Activated CD8-positive, alpha-beta memory T cell treated with anti-CD3 and anti-CD28 coated beads, Interleukin-2, amount 10 ng/mL, durations not matched to agents 7 days and 5 days (primary cell): ENCODE data around the gene TRERF1. TPM values are rescaled to one million over a fixed set of nuclear protein-coding genes. Genes with fewer than 3 reads are reported as not detected.

Source experiments
- ATAC-seq: fragments of 150-1000 bp; cut with Tn5 transposase; one replicate; pipeline ENCODE4 v1.10.0; 2021; ENCODE audit warnings: moderate library complexity
- CTCF ChIA-PET: fragments of 350-600 bp; sonication (Branson Sonifier 250); formaldehyde crosslinking; loops from one replicate; lab custom pipeline; 2021; ENCODE audit warnings: antibody characterized with exemption; lab: Charles Lee
- DNase-seq: peaks from one replicate; pipeline ENCODE4 v3.0.0-alpha.2; 2020
- H3K27ac Mint-ChIP-seq: one replicate; pipeline ENCODE4 v1.8.0; 2021; ENCODE audit warnings: mild to moderate bottlenecking, mixed read lengths
- H3K27me3 Mint-ChIP-seq: one replicate; pipeline ENCODE4 v1.8.0; 2021; ENCODE audit warnings: mixed read lengths
- H3K36me3 Mint-ChIP-seq: one replicate; pipeline ENCODE4 v1.8.0; 2021; ENCODE audit warnings: mild to moderate bottlenecking, mixed read lengths
- H3K4me1 Mint-ChIP-seq: one replicate; pipeline ENCODE4 v1.8.0; 2021; ENCODE audit warnings: mixed read lengths
- H3K4me3 Mint-ChIP-seq: one replicate; pipeline ENCODE4 v1.8.0; 2021; ENCODE audit warnings: mild to moderate bottlenecking, moderate library complexity, mixed read lengths
- H3K9me3 Mint-ChIP-seq: one replicate; pipeline ENCODE4 v1.8.0; 2022; ENCODE audit warnings: low read depth, mixed read lengths
- total RNA-seq, 2 experiments: library from RNA; stranded (reverse); gene quantifications; one replicate each; pipeline ENCODE4 v1.2.3, GENCODE V29; 2021

TRERF1 gene
- total RNA-seq, 2 experiments from 2014 or later, result 16.2 to 36.0 TPM

- Mint-ChIP-seq H3K9me3 (no peaks in the 10 kb centered on the region), H3K36me3 (peaks cover 48% of the 10 kb centered on the region), H3K27me3 (no peaks in the 10 kb centered on the region), H3K4me3 (no peak overlapping the region), H3K4me1 (peaks cover 27% of the 10 kb centered on the region), H3K27ac (no peak overlapping the region)
- ATAC-seq (no peak), DNase-seq (no peak)
- CTCF ChIA-PET, result interaction anchor here (0.6 to 1.0 kb wide), 3 partner anchors 14 to 458 kb away, joined by 3 read pairs; no protein-coding TSS in a partner anchor
Observed at GRCh38 chr6:42239333-42239732, 212.4 kb downstream of the TRERF1 start.

GRCh38 chr6:42237857-42238256, 213.9 kb downstream of the TRERF1 start:
- CTCF ChIA-PET, result interaction anchor here (1.1 kb wide), 1 partner anchor 309 kb away, joined by 3 read pairs; no protein-coding TSS in a partner anchor
- DNase-seq (no peak), ATAC-seq (no peak)
- no peaks in the 10 kb centered on the region for H3K9me3 Mint-ChIP-seq
- no peak overlapping the region for H3K4me3 Mint-ChIP-seq
- no peaks in the 10 kb centered on the region for H3K27me3 Mint-ChIP-seq
- H3K4me1 Mint-ChIP-seq, result peaks cover 27% of the 10 kb centered on the region
- H3K27ac Mint-ChIP-seq, result no peak overlapping the region
- H3K36me3 Mint-ChIP-seq, result peaks cover 49% of the 10 kb centered on the region

GRCh38 chr6:42236682-42237473, 214.8 kb downstream of the TRERF1 start:
- peak; percentile 39 for DNase-seq
- H3K27ac Mint-ChIP-seq, result peak overlapping the region; percentile 35
- H3K9me3 Mint-ChIP-seq, result no peaks in the 10 kb centered on the region
- no peak overlapping the region for H3K4me3 Mint-ChIP-seq
- peaks cover 27% of the 10 kb centered on the region for H3K4me1 Mint-ChIP-seq
- no peak for ATAC-seq
- H3K27me3 Mint-ChIP-seq, result no peaks in the 10 kb centered on the region
- CTCF ChIA-PET, result interaction anchor here (0.9 to 1.1 kb wide), 2 partner anchors 14 to 310 kb away, joined by 3 read pairs; no protein-coding TSS in a partner anchor
- peaks cover 50% of the 10 kb centered on the region for H3K36me3 Mint-ChIP-seq

- Mint-ChIP-seq H3K4me1 (peaks cover 27% of the 10 kb centered on the region), H3K27ac (no peak overlapping the region), H3K36me3 (peaks cover 48% of the 10 kb centered on the region), H3K9me3 (no peaks in the 10 kb centered on the region), H3K4me3 (no peak overlapping the region), H3K27me3 (no peaks in the 10 kb centered on the region)
- DNase-seq (no peak), ATAC-seq (no peak)
- CTCF ChIA-PET, result interaction anchor here (1.1 kb wide), 1 partner anchor 21 kb away, joined by 3 read pairs; no protein-coding TSS in a partner anchor
Observed at GRCh38 chr6:42236030-42236429, 215.7 kb downstream of the TRERF1 start.

- DNase-seq (no peak), ATAC-seq (no peak)
- H3K27ac Mint-ChIP-seq, result no peak overlapping the region
- peaks cover 37% of the 10 kb centered on the region for H3K36me3 Mint-ChIP-seq
- H3K4me1 Mint-ChIP-seq, result no peaks in the 10 kb centered on the region
- H3K27me3 Mint-ChIP-seq, result no peaks in the 10 kb centered on the region
- H3K4me3 Mint-ChIP-seq, result no peak overlapping the region
- CTCF ChIA-PET, result interaction anchor here (0.8 kb wide), 2 partner anchors 17 to 315 kb away, joined by 3 read pairs; no protein-coding TSS in a partner anchor
- H3K9me3 Mint-ChIP-seq, result no peaks in the 10 kb centered on the region
Observed at GRCh38 chr6:42232035-42232434, 219.7 kb downstream of the TRERF1 start.

GRCh38 chr6:42230345-42231321, 221.1 kb downstream of the TRERF1 start:
- no peaks in the 10 kb centered on the region for H3K27me3 Mint-ChIP-seq
- ATAC-seq (no peak), DNase-seq (peak; percentile 28)
- CTCF ChIA-PET, result interaction anchor here (0.7 to 1.7 kb wide), 4 partner anchors 14 to 317 kb away, joined by 3 to 4 read pairs (median 3); no protein-coding TSS in a partner anchor
- no peaks in the 10 kb centered on the region for H3K9me3 Mint-ChIP-seq
- no peak overlapping the region for H3K27ac Mint-ChIP-seq
- H3K36me3 Mint-ChIP-seq, result peaks cover 29% of the 10 kb centered on the region
- no peak overlapping the region for H3K4me3 Mint-ChIP-seq
- no peaks in the 10 kb centered on the region for H3K4me1 Mint-ChIP-seq

GRCh38 chr6:42229506-42230119, 222.1 kb downstream of the TRERF1 start:
- Mint-ChIP-seq H3K4me1 (peaks cover 5% of the 10 kb centered on the region), H3K27me3 (no peaks in the 10 kb centered on the region), H3K36me3 (peaks cover 25% of the 10 kb centered on the region), H3K27ac (no peak overlapping the region), H3K9me3 (no peaks in the 10 kb centered on the region), H3K4me3 (no peak overlapping the region)
- CTCF ChIA-PET, result interaction anchor here (0.7 to 1.7 kb wide), 3 partner anchors 13 to 318 kb away, joined by 3 to 4 read pairs (median 3); no protein-coding TSS in a partner anchor
- DNase-seq (peak; percentile 14), ATAC-seq (no peak)

- CTCF ChIA-PET, result no interaction called here
- peaks cover 22% of the 10 kb centered on the region for H3K36me3 Mint-ChIP-seq
- no peak overlapping the region for H3K27ac Mint-ChIP-seq
Observed at GRCh38 chr6:42228305-42228704, 223.4 kb downstream of the TRERF1 start.

GRCh38 chr6:42227173-42227850, 224.4 kb downstream of the TRERF1 start:
- Mint-ChIP-seq H3K27ac (no peak overlapping the region), H3K4me1 (peaks cover 11% of the 10 kb centered on the region), H3K36me3 (peaks cover 17% of the 10 kb centered on the region), H3K9me3 (no peaks in the 10 kb centered on the region), H3K27me3 (no peaks in the 10 kb centered on the region), H3K4me3 (no peak overlapping the region)
- CTCF ChIA-PET, result interaction anchor here (1.0 to 1.1 kb wide), 2 partner anchors 13 to 320 kb away, joined by 4 read pairs; no protein-coding TSS in a partner anchor
- DNase-seq (peak; percentile 29), ATAC-seq (no peak)

More at GRCh38 chr6:42228305-42228704, 223.4 kb downstream of the TRERF1 start:
- Mint-ChIP-seq H3K4me3 (no peak overlapping the region), H3K9me3 (no peaks in the 10 kb centered on the region), H3K4me1 (peaks cover 11% of the 10 kb centered on the region), H3K27me3 (no peaks in the 10 kb centered on the region)
- DNase-seq, result peak; percentile 34
- no peak for ATAC-seq

- Mint-ChIP-seq H3K4me1 (peaks cover 11% of the 10 kb centered on the region), H3K9me3 (no peaks in the 10 kb centered on the region), H3K27ac (no peak overlapping the region)
Observed at GRCh38 chr6:42226645-42227143, 225.0 kb downstream of the TRERF1 start.

GRCh38 chr6:42226161-42226611, 225.5 kb downstream of the TRERF1 start:
- Mint-ChIP-seq H3K9me3 (no peaks in the 10 kb centered on the region), H3K27ac (no peak overlapping the region), H3K4me3 (no peak overlapping the region), H3K27me3 (no peaks in the 10 kb centered on the region), H3K36me3 (peaks cover 12% of the 10 kb centered on the region), H3K4me1 (peaks cover 11% of the 10 kb centered on the region)
- CTCF ChIA-PET, result interaction anchor here (1.1 kb wide), 1 partner anchor 9 kb away, joined by 3 read pairs; the partner anchor contains the start of gene MRPS10
- ATAC-seq (no peak), DNase-seq (peak; percentile 7)

More at GRCh38 chr6:42226645-42227143, 225.0 kb downstream of the TRERF1 start:
- CTCF ChIA-PET, result interaction anchor here (1.0 to 1.1 kb wide), 3 partner anchors 10 to 321 kb away, joined by 3 to 4 read pairs (median 4); partner anchors contain the start of gene MRPS10
- no peak for ATAC-seq
- no peak overlapping the region for H3K4me3 Mint-ChIP-seq
- H3K36me3 Mint-ChIP-seq, result peaks cover 12% of the 10 kb centered on the region
- H3K27me3 Mint-ChIP-seq, result no peaks in the 10 kb centered on the region
- DNase-seq, result peak; percentile 38
